HEK293T (cell line): ENCODE measurements around the gene FHAD1.

Experiments
- ARNT ChIP-seq: fragments of 450-650 bp; IDR thresholded peaks from 2 replicates; pipeline ENCODE4 v1.6.1; 2017; ENCODE audit warnings: mild to moderate bottlenecking
- BHLHE40 ChIP-seq: fragments of 450-650 bp; IDR thresholded peaks from 2 replicates; pipeline ENCODE4 v1.6.1; 2016; ENCODE audit warnings: mild to moderate bottlenecking, moderate library complexity, borderline replicate concordance
- ELF4 ChIP-seq: fragments of 450-650 bp; IDR thresholded peaks from 2 replicates; pipeline ENCODE4 v1.6.1; 2017; ENCODE audit warnings: antibody characterized with exemption
- FOXA1 ChIP-seq: fragments of 450-650 bp; IDR thresholded peaks from 2 replicates; pipeline ENCODE4 v1.6.1; 2016; ENCODE audit warnings: mild to moderate bottlenecking
- FOXK2 ChIP-seq: fragments of 450-650 bp; IDR thresholded peaks from 2 replicates; pipeline ENCODE4 v1.6.1; 2016; ENCODE audit warnings: mild to moderate bottlenecking
- FOXM1 ChIP-seq: fragments of 450-650 bp; IDR thresholded peaks from 2 replicates; pipeline ENCODE4 v1.6.1; 2017; ENCODE audit warnings: mild to moderate bottlenecking, borderline replicate concordance
- HDGF ChIP-seq: fragments of 450-650 bp; IDR thresholded peaks from 2 replicates; pipeline ENCODE4 v1.6.1; 2017; ENCODE audit warnings: antibody characterized with exemption, borderline replicate concordance
- L3MBTL2 ChIP-seq: fragments of 450-650 bp; conservative IDR thresholded peaks from 2 replicates; pipeline ENCODE4 v1.6.1; 2016; ENCODE audit warnings: mild to moderate bottlenecking
- LEF1 ChIP-seq: fragments of 450-650 bp; IDR thresholded peaks from 2 replicates; pipeline ENCODE4 v1.6.1; 2017; ENCODE audit warnings: mild to moderate bottlenecking, borderline replicate concordance
- PKNOX1 ChIP-seq: fragments of 450-650 bp; IDR thresholded peaks from 2 replicates; pipeline ENCODE4 v1.6.1; 2016
- SP1 ChIP-seq: fragments of 450-650 bp; IDR thresholded peaks from 2 replicates; pipeline ENCODE4 v1.6.1; 2017
- SUZ12 ChIP-seq: fragments of 450-650 bp; IDR thresholded peaks from 2 replicates; pipeline ENCODE4 v1.6.1; 2016; ENCODE audit warnings: mild to moderate bottlenecking
- TARDBP ChIP-seq: fragments of 450-650 bp; IDR thresholded peaks from 2 replicates; pipeline ENCODE4 v1.6.1; 2016
- ZNF384 ChIP-seq: fragments of 450-650 bp; IDR thresholded peaks from 2 replicates; pipeline ENCODE4 v1.6.1; 2016

- TF ChIP-seq FOXK2 (no peak), FOXA1 (no peak), ELF4 (no peak), BHLHE40 (no peak), TARDBP (no peak), FOXM1 (no peak), HDGF (no peak), ZNF384 (no peak), SP1 (no peak), LEF1 (no peak), L3MBTL2 (no peak), SUZ12 (no peak), ARNT (no peak), PKNOX1 (no peak)
These were observed 107.0 kb downstream of the FHAD1 start for GRCh38 chr1:15353839-15354579.
